HG03432 (cell line): ENCODE data around the gene SMAP2.

Experiments
- ATAC-seq: cut with Tn5 transposase; IDR thresholded peaks from one replicate; pipeline ENCODE4 v1.9.1; 2021; ENCODE audit warnings: mild to moderate bottlenecking, moderate library complexity; ENCODE audit not compliant: unreplicated experiment

The SMAP2 gene

DNA sequence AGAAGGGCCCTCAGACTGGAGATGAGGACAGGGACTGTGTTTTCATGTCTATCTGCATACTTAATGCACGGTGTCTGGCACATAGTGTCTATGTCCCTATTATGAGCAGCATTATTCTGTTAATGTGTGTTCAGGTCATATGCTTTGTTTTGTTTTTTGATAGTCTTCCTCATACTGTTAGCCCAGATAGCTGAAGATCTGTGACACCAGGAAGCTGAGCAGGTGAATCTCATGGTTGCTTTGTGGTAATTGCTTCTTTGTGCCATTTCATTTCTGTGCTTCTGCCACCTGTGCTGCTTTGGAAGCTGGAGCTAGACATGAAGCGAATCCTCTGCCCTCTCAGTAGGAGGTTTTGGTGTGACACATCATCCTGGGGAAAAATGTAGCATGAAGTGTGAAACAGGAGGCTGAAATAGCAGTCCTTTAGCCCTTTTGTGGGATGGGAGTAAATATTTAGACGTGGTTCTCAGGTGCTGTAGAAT lies 15.8 kb downstream of the SMAP2 start:
- no peak for ATAC-seq

GRCh38 chr1:40389871-40390560 lies 16.5 kb downstream of the SMAP2 start:
- no peak for ATAC-seq

DNA sequence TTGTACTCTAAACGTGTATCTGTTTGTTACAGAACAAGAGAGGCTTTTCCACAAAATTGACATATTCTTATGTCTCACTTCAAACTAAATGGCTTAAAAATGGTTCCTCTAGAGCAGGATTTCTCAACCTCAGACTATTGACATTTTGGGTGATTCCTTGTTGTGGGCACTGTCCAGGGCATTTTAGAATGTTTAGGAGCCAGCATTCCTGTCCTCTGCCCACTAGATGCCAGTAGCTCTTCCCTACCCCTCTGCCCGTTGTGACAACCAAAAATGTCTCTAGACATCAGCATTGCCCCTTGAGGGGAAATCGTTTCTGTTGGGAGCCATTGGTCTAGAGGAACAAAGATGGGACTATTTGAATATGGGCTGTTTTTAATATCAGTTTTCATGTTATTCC lies 17.3 kb downstream of the SMAP2 start:
- ATAC-seq = no peak

DNA sequence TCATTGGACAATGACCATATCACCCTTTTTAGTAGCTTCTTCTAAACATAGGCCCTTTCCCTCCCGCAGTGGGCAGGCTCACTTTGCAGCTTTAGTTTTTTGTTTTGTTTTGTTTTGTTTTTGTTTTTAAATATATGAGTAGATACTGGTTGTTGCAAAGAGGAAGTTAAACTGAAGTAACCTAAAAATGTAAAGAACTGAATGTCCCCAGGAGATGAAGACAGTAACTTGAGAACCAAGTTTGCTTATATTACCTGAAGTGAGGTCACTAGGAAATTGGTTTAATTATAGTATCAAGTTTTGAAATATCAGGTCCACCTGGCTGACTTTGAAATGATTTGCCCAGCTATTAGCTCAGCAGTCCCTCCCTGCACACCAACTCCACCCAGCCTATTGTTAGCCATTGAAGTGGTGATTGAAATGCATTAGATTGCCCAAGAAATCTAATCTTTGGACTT lies 18.2 kb downstream of the SMAP2 start:
- ATAC-seq = no peak

DNA sequence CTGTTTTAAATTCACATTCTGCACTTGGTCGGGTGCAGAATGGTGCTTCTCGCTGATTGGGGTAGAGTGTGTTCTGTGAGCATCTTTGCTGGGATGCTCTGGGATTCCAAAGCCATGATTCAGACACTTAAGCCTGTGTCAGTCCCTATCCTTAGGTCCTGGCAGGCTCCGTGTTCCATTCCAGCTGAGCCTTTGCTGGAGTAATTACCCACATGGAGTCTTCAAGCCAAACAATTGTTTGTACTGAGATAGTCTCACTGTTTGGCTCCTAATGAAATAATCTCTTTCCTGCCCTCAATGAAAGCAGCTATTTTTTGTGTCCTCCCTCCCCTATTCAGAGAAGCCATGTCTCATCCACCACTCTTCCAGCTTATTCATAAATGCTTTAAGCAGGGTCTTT lies 18.7 kb downstream of the SMAP2 start:
- no peak for ATAC-seq

GRCh38 chr1:40393173-40393572 lies 19.6 kb downstream of the SMAP2 start:
- ATAC-seq = no peak

- no peak for ATAC-seq
Observed at GRCh38 chr1:40394491-40395172, 21.1 kb downstream of the SMAP2 start.

DNA sequence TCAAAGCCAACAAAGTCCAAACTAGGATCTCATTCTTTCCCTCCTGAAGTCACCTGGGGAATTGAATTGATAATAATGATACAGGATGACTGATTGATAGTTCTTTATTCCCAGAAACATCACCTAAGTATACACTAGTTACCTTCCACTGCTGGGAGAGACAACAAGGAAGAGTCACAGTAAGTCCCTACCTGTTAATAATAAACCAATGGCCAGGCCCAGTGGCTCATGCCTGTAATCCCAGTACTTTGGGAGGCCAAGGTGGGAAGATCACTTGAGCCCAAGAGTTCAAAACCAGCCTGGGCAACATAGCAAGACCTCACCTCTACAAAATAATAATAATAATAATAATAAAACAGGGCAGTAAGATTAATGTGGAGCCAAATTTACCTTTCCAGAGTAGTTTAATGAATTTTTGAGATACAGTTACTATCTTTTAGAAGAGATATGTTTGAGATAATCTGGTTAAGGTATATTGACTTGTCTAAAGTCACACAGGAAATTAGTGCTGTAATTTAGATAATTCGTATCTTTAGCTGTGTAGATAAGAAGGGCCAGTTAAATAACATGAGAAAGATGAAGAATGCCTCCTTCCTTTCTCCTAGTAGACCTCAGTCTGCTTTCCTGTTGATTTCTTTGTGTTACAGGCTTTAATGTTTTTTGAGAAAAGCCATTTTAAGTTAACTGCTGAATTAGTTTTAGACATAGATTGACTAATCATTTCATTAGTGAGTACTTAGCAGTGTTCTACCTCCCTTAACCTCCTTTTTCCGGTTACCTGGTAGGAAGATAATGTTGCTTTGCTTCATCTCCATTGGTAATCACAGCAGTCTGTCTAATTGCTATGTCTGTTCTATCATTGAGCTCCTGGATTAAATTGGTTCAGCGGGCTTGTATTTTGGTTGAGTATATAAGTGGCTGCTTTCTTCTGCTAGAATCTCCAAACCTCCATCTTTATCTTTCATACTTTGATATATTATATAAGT lies 22.0 kb downstream of the SMAP2 start:
- no peak for ATAC-seq

GRCh38 chr1:40396420-40396819 lies 22.9 kb downstream of the SMAP2 start:
- no peak for ATAC-seq

DNA sequence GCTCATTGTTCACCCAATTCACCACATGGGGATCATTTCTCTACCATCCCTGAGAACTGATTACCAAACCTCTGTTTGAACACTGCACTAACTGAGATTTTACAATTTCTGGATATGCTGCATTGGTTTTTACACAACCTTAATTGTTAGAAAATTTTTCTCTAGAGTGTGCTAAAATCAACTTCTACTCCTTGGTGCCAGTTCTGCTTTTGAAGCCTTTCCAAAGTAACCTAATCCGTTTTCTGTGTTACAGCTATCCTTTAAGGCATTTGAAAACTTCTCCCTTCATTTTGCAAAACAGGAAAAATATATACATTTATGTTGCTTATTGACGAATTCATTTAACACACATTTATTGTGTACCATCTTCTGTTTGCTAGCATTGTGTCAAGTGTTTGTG lies 23.7 kb downstream of the SMAP2 start:
- ATAC-seq = no peak

GRCh38 chr1:40399984-40400704 lies 26.6 kb downstream of the SMAP2 start:
- ATAC-seq = peak; percentile 70

DNA sequence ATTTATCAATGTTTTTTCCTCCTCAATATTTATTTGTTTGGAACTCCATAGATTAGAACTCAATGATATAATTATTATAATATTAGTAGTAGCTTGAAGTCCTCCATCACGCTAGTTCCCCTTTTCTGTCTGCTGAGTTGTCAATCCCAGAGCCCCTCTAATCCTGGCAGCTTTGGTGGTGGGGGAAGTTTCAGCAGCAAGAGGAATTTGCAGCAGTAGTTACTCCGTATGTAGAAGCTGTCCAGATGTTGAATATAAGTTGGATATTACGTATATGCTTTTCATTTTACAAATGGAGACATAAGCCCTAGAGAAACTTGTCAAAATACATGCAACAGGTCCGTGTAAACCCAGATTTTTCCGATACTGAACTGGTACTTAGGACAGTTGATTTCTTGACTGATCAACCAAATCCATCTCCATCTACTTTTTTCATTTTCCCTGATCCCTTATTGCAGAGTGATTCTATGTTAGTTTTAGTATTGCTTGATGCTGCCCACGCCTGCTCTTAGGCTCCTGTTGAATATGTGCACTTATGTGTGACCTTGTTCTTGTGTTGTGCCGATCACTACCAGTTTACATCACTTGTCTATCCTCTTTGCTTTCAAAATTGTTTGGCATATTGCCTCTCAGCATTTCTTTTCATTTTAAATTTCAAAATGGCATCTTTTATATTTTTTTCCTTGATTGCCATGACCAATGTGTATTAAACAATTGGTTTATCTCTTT lies 28.1 kb downstream of the SMAP2 start:
- no peak for ATAC-seq

- ATAC-seq = no peak
Observed at GRCh38 chr1:40404670-40405462, 31.3 kb downstream of the SMAP2 start.

GRCh38 chr1:40405812-40406211 lies 32.3 kb downstream of the SMAP2 start:
- no peak for ATAC-seq

DNA sequence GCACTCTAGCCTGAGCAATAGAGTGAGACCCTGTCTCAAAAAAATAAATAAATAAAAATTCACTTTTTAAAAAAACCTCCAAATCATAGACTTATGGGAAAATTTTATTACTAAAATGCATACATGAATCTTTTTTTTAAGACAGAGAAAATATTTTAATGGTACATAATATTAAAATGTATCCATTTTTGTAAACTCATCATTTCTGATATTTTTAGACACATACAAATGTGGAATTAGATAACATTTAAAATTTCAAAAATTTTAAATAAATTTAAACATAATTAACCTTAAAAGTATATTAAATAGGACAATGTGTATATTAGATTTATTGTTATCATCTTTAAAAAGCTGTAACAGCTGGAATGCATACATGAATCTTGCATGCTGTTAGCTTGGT lies 33.9 kb downstream of the SMAP2 start:
- no peak for ATAC-seq

- no peak for ATAC-seq
Observed at GRCh38 chr1:40409467-40409866, 35.9 kb downstream of the SMAP2 start.

GRCh38 chr1:40411294-40411693 lies 37.8 kb downstream of the SMAP2 start:
- no peak for ATAC-seq

GRCh38 chr1:40411843-40412242 lies 38.3 kb downstream of the SMAP2 start:
- ATAC-seq = no peak
